Caki2 (cell line): ENCODE results near the gene TK2. TPM values are rescaled to one million over a fixed set of nuclear protein-coding genes. Genes with fewer than 3 reads are reported as not detected.
"Not testable (repeated sequence)": the region's sequence is repeated elsewhere in the genome, so short reads cannot be mapped to it uniquely, and the experiment has no call there.

Experiments
- DNase-seq: peaks from one replicate; pipeline ENCODE4 v3.0.0-alpha.2; 2015; ENCODE audit warnings: low read depth
- in situ Hi-C: cut with HindIII; loops from 2 replicates; pipeline ENCODE4 v1.10.0; 2016; ENCODE audit warnings: low sequenced_read_pairs, low pct_unique_long_range_greater_than_20kb, mixed read lengths
- total RNA-seq: library from RNA; depleted of rRNA; stranded (reverse); fragments of >200 nt; shearing (Covaris generic); gene quantifications from 2 replicates; pipeline ENCODE4 v1.2.3, GENCODE V29; 2014; ENCODE audit warnings: low replicate concordance; rRNA removed

Gene TK2
- total RNA-seq, 1 experiment from 2014 or later: 18.2 TPM

DNA sequence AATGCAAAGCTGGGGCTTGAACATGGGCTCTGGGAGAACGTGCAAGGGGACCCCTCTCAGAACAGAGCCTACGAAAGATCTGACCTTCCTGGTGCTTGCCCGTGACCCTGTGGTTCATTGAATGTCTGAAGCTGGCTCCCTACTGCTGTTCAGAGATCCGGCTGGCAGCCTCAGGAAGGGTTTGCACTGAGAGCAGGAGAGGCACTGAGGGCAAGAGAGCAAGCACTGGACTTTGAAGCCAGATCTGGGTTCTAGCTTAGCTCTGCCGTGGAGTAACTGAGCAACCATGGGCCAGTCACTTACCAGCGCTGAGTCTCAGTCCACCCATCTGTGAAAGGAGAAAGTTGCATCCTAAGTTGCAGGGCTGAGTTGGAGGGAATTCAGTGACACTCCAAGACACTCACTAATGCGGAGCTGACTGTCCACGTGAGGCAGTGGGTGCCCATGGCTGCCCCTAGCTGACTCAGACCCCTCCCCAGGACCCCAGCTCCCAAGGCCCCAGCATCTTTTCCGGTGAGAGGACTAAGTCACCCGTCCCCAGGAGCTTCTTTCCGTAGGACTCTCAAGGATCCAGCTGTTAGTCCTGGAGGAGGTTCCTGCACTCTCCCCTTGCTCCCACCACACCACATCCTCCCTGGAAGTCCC is 81.5 kb downstream of the TK2 start:
- in situ Hi-C loops: no loop called here
- no peak for DNase-seq

GRCh38 chr16:66467611-66468010 is 82.3 kb downstream of the TK2 start:
- no peak for DNase-seq
- in situ Hi-C loops: no loop called here

DNA sequence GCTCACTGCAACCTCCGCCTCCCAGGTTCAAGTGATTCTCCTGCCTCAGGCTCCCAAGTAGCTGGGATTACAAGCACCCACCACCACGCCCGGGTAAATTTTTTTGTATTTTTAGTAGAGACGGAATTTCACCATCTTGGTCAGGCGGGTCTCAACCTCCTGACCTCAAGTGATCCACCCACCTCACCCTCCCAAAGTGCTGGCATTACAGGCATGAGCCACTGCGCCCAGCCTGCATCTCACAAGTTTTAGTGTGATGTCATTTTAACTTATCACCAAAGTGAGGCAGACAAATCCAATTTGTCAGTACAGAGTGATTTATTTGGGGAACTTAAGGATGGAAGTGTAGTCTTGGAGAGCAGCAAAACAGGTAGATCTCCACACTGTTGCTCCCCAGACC is 83.3 kb downstream of the TK2 start:
- DNase-seq, in situ Hi-C loops: not testable (repeated sequence)

DNA sequence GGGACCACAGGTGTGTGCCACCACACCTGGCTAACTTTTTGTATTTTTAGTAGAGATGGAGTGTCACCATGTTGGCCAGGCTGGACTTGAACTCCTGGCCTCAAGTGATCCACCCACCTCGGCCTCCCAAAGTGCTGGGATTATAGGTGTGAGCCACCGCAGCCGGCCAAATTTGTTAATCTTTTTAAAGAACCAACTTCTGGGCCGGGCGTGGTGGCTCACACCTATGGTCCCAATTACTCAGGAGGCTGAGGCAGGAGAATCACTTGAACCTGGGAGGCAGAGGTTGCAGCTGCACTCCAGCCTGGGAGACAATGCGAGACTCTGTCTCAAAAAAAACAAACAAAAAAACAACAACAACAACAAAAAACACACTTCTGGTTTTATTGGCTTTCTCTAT is 84.0 kb downstream of the TK2 start:
- in situ Hi-C loops, DNase-seq: not testable (repeated sequence)

- in situ Hi-C loops: no loop called here
- no peak for DNase-seq
These were observed 87.0 kb downstream of the TK2 start for GRCh38 chr16:66462912-66463311.

GRCh38 chr16:66460703-66461102 is 89.2 kb downstream of the TK2 start:
- DNase-seq: no peak
- in situ Hi-C loops: no loop called here

- in situ Hi-C loops: no loop called here
- no peak for DNase-seq
These were observed 90.0 kb downstream of the TK2 start for GRCh38 chr16:66459878-66460277.

DNA sequence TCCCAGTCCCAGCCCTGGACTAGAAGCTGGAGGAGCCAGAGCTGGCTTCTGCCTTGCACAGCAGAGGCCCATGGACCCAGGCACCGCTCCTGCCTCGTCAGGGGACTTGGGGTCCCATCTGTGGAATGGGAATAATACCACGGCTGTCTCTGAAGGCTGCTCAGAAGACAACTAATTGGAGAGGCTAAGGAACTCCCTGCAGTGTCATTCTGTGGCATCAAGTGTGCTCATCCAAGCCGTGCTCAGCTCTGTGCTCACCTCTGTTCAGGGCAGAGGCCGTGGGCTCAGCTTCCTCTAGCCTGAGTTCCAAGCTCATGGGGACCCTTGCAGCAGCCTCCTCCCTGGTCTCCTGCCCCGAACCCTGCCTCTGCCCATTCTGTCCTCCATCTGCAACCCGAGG is 91.1 kb downstream of the TK2 start:
- DNase-seq: no peak
- in situ Hi-C loops: no loop called here

DNA sequence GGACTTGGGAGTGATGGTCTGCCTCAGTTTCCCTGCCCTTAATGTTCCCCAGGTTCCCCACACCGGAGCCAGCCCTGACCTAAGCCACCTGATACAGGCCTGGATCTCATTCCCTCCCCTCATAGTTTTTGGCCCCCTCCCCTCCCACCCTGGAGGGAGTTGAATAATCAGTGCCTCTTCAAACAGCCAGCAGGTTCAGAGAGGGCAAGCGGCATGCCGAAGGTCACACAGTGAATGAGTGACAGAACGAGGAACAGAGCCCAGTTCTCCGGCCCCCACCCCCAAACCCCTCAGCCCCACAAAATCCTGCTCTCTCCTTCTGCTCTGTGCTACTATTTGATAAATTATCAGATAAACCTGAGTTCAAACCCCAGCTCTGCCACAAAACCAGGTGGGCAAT is 91.6 kb downstream of the TK2 start:
- in situ Hi-C loops: no loop called here
- no peak for DNase-seq

Other genes starting within 250 kb of the TK2 start
- not detected in 2 replicates for gene CDH5, start 183.4 kb downstream of the TK2 start, total RNA-seq
- gene BEAN1, start 122.8 kb downstream of the TK2 start, total RNA-seq: 1.9 and 3.8 TPM in 2 replicates
- 128 and 135 TPM in 2 replicates for gene CKLF, start 2.5 kb upstream of the TK2 start, total RNA-seq
- gene CMTM1, start 16.3 kb upstream of the TK2 start, total RNA-seq: 0.52 and 1.5 TPM in 2 replicates
- not detected in 2 replicates for gene CMTM2, start 29.3 kb upstream of the TK2 start, total RNA-seq
- gene CMTM3, start 54.6 kb upstream of the TK2 start, total RNA-seq: 46.9 and 68.3 TPM in 2 replicates
- gene CMTM4, start 146.6 kb upstream of the TK2 start, total RNA-seq: 14.3 and 16.2 TPM in 2 replicates
- 45.7 and 66.9 TPM in 2 replicates for gene DYNC1LI2, start 201.5 kb upstream of the TK2 start, total RNA-seq